Rectal smooth muscle tissue (tissue), 1 donor: Measurements from ENCODE around the gene COL23A1.

Experiments
- H3K27ac ChIP-seq: one replicate; pipeline ENCODE4 v1.7.0; 2013; ENCODE audit warnings: low read depth, low read length, inconsistent platforms
- H3K27me3 ChIP-seq: one replicate; pipeline ENCODE4 v1.7.0; 2013; ENCODE audit warnings: low read length; ENCODE audit not compliant: control insufficient read depth, insufficient read depth
- H3K36me3 ChIP-seq: one replicate; pipeline ENCODE4 v1.7.0; 2013; ENCODE audit warnings: low read length; ENCODE audit not compliant: control insufficient read depth, insufficient read depth
- H3K4me1 ChIP-seq: one replicate; pipeline ENCODE4 v1.7.0; 2013; ENCODE audit warnings: low read length; ENCODE audit not compliant: control insufficient read depth, insufficient read depth
- H3K4me3 ChIP-seq: one replicate; pipeline ENCODE4 v1.7.0; 2013; ENCODE audit warnings: low read length
- H3K9ac ChIP-seq: one replicate; pipeline ENCODE4 v1.7.0; 2013; ENCODE audit warnings: low read length

The COL23A1 gene

GRCh38 chr5:178207183-178207916, 382.8 kb downstream of the COL23A1 start:
- H3K4me3 ChIP-seq = peak overlapping the region; percentile 24

GRCh38 chr5:178206166-178207101, 383.8 kb downstream of the COL23A1 start:
- Histone ChIP-seq H3K27ac (no peak overlapping the region), H3K4me3 (peak overlapping the region; percentile 66)

More at GRCh38 chr5:178207183-178207916, 382.8 kb downstream of the COL23A1 start:
- Histone ChIP-seq H3K27ac (no peak overlapping the region), H3K27me3 (no peaks in the 10 kb centered on the region), H3K9ac (peak overlapping the region; percentile 25), H3K4me1 (peaks cover 8% of the 10 kb centered on the region), H3K36me3 (peaks cover 43% of the 10 kb centered on the region)

GRCh38 chr5:178205749-178206047, 384.5 kb downstream of the COL23A1 start:
- Histone ChIP-seq H3K9ac (peak overlapping the region; percentile 42), H3K27me3 (no peaks in the 10 kb centered on the region), H3K27ac (peak overlapping the region; percentile 88), H3K4me3 (peak overlapping the region; percentile 66), H3K36me3 (peaks cover 27% of the 10 kb centered on the region), H3K4me1 (peaks cover 8% of the 10 kb centered on the region)

More at GRCh38 chr5:178206166-178207101, 383.8 kb downstream of the COL23A1 start:
- Histone ChIP-seq H3K27me3 (no peaks in the 10 kb centered on the region), H3K4me1 (peaks cover 8% of the 10 kb centered on the region), H3K9ac (peak overlapping the region; percentile 8), H3K36me3 (peaks cover 34% of the 10 kb centered on the region)

GRCh38 chr5:178204935-178205748, 385.1 kb downstream of the COL23A1 start:
- Histone ChIP-seq H3K9ac (peak overlapping the region; percentile 61), H3K4me3 (peak overlapping the region; percentile 66), H3K27me3 (no peaks in the 10 kb centered on the region), H3K4me1 (peaks cover 8% of the 10 kb centered on the region), H3K36me3 (peaks cover 22% of the 10 kb centered on the region), H3K27ac (peak overlapping the region; percentile 88)

GRCh38 chr5:178204182-178204934, 385.8 kb downstream of the COL23A1 start, which contains the start of gene HNRNPAB:
TSS of gene HNRNPAB (plus strand) at chr5:178204533. CDS start at chr5:178204838, 305 bp downstream.
- Histone ChIP-seq H3K4me1 (peaks cover 8% of the 10 kb centered on the region), H3K4me3 (peak within 1 kb of the TSS; percentile 66), H3K36me3 (peaks cover 14% of the 10 kb centered on the region), H3K27ac (peak within 1 kb of the TSS; percentile 88), H3K27me3 (no peaks in the 10 kb centered on the region), H3K9ac (peak within 1 kb of the TSS; percentile 85)

- peak overlapping the region; percentile 66 for H3K4me3 ChIP-seq
- peaks cover 8% of the 10 kb centered on the region for H3K4me1 ChIP-seq
- H3K36me3 ChIP-seq = peaks cover 8% of the 10 kb centered on the region
- no peaks in the 10 kb centered on the region for H3K27me3 ChIP-seq
- H3K9ac ChIP-seq = peak overlapping the region; percentile 67
- H3K27ac ChIP-seq = no peak overlapping the region
These were observed 386.5 kb downstream of the COL23A1 start for GRCh38 chr5:178203670-178204181.

GRCh38 chr5:178202541-178202940, 387.7 kb downstream of the COL23A1 start:
- no peak overlapping the region for H3K27ac ChIP-seq
- peaks cover 8% of the 10 kb centered on the region for H3K4me1 ChIP-seq
- H3K9ac ChIP-seq = no peak overlapping the region
- H3K36me3 ChIP-seq = no peaks in the 10 kb centered on the region
- no peaks in the 10 kb centered on the region for H3K27me3 ChIP-seq
- H3K4me3 ChIP-seq = no peak overlapping the region

- Histone ChIP-seq H3K27me3 (no peaks in the 10 kb centered on the region), H3K4me3 (no peak overlapping the region), H3K36me3 (no peaks in the 10 kb centered on the region), H3K27ac (no peak overlapping the region), H3K9ac (no peak overlapping the region), H3K4me1 (peaks cover 8% of the 10 kb centered on the region)
These were observed 388.3 kb downstream of the COL23A1 start for GRCh38 chr5:178201927-178202235.

GRCh38 chr5:178201221-178201926, 388.8 kb downstream of the COL23A1 start:
- no peak overlapping the region for H3K4me3 ChIP-seq
- peaks cover 7% of the 10 kb centered on the region for H3K4me1 ChIP-seq
- H3K27me3 ChIP-seq = no peaks in the 10 kb centered on the region
- no peak overlapping the region for H3K27ac ChIP-seq
- H3K9ac ChIP-seq = no peak overlapping the region
- H3K36me3 ChIP-seq = no peaks in the 10 kb centered on the region

GRCh38 chr5:178199581-178200434, 390.4 kb downstream of the COL23A1 start:
- Histone ChIP-seq H3K4me3 (no peak overlapping the region), H3K36me3 (no peaks in the 10 kb centered on the region), H3K4me1 (no peaks in the 10 kb centered on the region), H3K9ac (no peak overlapping the region), H3K27me3 (no peaks in the 10 kb centered on the region), H3K27ac (no peak overlapping the region)
